Heart right ventricle (tissue), 16 donors: ENCODE results near the gene TIAM1. TPM values are rescaled to one million over a fixed set of nuclear protein-coding genes. Genes with fewer than 3 reads are reported as not detected.

ENCODE experiments used
- ATAC-seq, 8 donors: fragments of 200-7000 bp; cut with Tn5 transposase; one replicate each; pipeline ENCODE4 v1.9.1; 2020; ENCODE audit warnings: mild to moderate bottlenecking in 8 of 8, moderate library complexity in 8 of 8, moderate number of reproducible peaks in 1 of 8
- DNase-seq, 2 donors: peaks; one replicate each; pipeline ENCODE4 v3.0.0-alpha.2; 2020
- H3K27ac ChIP-seq, 10 donors: fragments of 200-600 bp; sonication (generic) in 2 of 10; one replicate each; pipeline versions ENCODE4 v1.5.0 to v1.8.0; 2020 to 2022; ENCODE audit warnings: mild to moderate bottlenecking in 3 of 10
- H3K27me3 ChIP-seq, 7 donors: fragments of 200-600 bp; one replicate each; pipeline ENCODE4 v1.8.0; 2021 to 2022; ENCODE audit warnings: mild to moderate bottlenecking in 2 of 7
- H3K36me3 ChIP-seq, 9 donors: fragments of 200-600 bp; sonication (generic) in 1 of 9; one replicate each; pipeline versions ENCODE4 v1.5.0 to v1.8.0; 2020 to 2022; ENCODE audit warnings: mild to moderate bottlenecking in 2 of 9
- H3K4me1 ChIP-seq, 9 donors: fragments of 200-600 bp; sonication (generic) in 1 of 9; one replicate each; pipeline versions ENCODE4 v1.5.0 to v1.8.0; 2020 to 2022; ENCODE audit warnings: mild to moderate bottlenecking in 4 of 9
- H3K4me3 ChIP-seq, 10 donors: fragments of 200-600 bp; sonication (generic) in 2 of 10; one replicate each; pipeline versions ENCODE4 v1.5.0 to v1.8.0; 2020 to 2022; ENCODE audit warnings: mild to moderate bottlenecking in 7 of 10, moderate library complexity in 2 of 10
- H3K9me3 ChIP-seq, 11 donors: fragments of 200-600 bp in 10 of 11; sonication (generic) in 2 of 11; one replicate each; pipeline versions ENCODE4 v1.5.0 to v1.8.0; 2013 to 2022; ENCODE audit warnings: mild to moderate bottlenecking in 2 of 11, control low read depth in 1 of 11, moderate library complexity in 1 of 11
- WGBS, 2 donors: extraction: QIAGEN DNeasy Blood & Tissue Kit; methylation state at CpG; one replicate each; pipeline ENCODE4 v1.1.7; 2013; ENCODE audit warnings: inconsistent platforms in 1 of 2; 5-methylcytosine and 5-hydroxymethylcytosine counted together
- intact Hi-C, 10 donors: fragments of 100-400 bp; cut with DNase I; formaldehyde crosslinking; loops; one replicate each; pipeline versions ENCODE4 v1.11.1 to v1.14.2; 2022
- polyA plus RNA-seq, 2 donors: library from polyadenylated mRNA; stranded (reverse); fragments of 200-250 nt; gene quantifications; one replicate each; pipeline ENCODE4 v1.2.3, GENCODE V29; 2013
- total RNA-seq, 10 donors: library from RNA; stranded (reverse); fragmentation: NEBNext Ultra II Directional in 3 of 10; extraction: Animal tissue kit (Norgen Biotek cat#: 25700) in 3 of 10; gene quantifications; one replicate each; pipeline versions ENCODE4 v1.2.1 to v1.2.4, GENCODE V29; 2021 to 2023
- TF ChIP-seq, protein P1 (sequence below), 9 donors: fragments of 200-600 bp; sonication (generic) in 2 of 9; IDR thresholded peaks; one replicate each; pipeline versions ENCODE4 v1.5.0 to v1.8.0; 2021 to 2022; ENCODE audit warnings: antibody characterized with exemption in 9 of 9, mild to moderate bottlenecking in 5 of 9, moderate library complexity in 1 of 9
- donor health status: Arrhythmogenic right ventricular cardiomyopathy.
- donor health status: ischemic (EF 13 %, LVEDD 7.1; RV severe dilation, severe dysfunction).
- donor health status: healthy with polysubstance abuse.
- donor health status: DM: no; HTN: yes; CAD: no.
- donor health status: DM: no; HTN: no; CAD: no.
- donor health status: ischemic (EF 25% LVEDD 6.9; RV normal size, moderate dysfunction).
- donor health status: ischemic (EF 25% LVEDD 5.7; RV mildly dilated, moderate dysfunction).
- donor health status: healthy.
- donor health status: DM: yes; HTN: yes; CAD: no.
- donor health status: Ischemic cardiomyopathy.
- donor health status: ischemic (EF 35%, LVEDD 5.7; RV mildly dilated, moderate dysfunction).
- donor health status: nonischemic (EF 11% LVEDD 7.7; RV severe dilation, severe dysfunction).
- donor health status: DM: yes; HTN: yes; CAD: no.
- donor health status: PGD.
- donor health status: ischemic (EF 29% LVEDD 5.4; RV normal size, mild dysfunction).
- donor health status: nonischemic (EF 23%, LVEDD 6.1; RV moderate dilation, normal function).

The TIAM1 gene
- total and polyA plus RNA-seq, 12 donors, result 0.97 to 4.5 (median 2.0) TPM

DNA sequence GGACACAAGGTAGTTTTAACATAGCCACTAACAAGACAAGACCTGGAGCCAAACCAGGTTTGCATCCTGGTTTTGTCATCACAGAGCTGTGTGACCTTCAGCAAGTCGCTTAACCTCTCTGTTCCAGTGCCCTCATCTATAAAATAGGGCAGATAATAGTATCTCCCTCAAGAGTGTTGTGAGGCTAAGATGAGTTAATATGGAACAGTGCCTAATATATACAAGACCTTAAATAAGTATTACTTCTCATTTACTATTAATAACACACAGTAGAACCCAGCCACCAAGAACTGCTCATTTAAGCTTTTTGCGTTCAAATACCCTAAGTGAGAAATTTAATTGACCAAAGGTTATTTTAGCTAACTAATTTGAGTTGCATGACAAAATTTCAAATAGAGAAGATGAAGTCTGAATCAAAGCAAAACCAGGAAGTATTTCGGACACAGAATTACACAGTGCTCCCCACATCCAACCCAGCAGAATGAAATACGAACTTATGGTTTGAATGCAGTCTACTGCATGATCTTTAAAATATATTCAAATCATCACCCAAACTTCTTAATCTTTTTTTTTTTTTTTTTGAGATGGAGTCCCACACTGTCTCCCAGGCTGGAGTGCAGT lies 181.9 kb downstream of the TIAM1 start:
- peaks cover 0 to 6% (median 3%) of the 10 kb centered on the region in 11 donors for H3K9me3 ChIP-seq

DNA sequence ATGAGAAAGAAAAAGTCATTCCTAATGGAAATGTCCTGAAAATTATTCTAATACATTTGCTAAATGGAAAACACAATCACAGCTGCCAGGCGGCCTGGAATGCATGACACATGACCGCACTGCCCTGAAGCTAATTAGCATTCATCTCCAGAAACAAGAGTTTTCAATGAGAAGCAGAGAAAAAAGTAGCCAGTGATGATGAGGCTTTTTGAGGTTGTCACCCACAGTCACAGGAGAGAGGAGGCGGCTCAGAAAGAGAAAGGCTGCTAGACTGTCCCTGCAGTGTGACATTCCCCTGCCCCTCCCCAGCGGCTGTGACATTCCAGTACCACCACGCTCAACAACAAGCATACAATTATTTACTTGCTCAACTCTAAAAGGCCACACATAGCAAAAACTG lies 182.9 kb downstream of the TIAM1 start:
- WGBS, 2 donors, result 47 to 58% methylated on average over 5 of the region's 5 CpGs
- Histone ChIP-seq H3K27ac (no peak overlapping the region), H3K4me1 (peaks cover 0 to 20% (median 0%) of the 10 kb centered on the region in 9 donors), H3K9me3 (peaks cover 0 to 16% (median 10%) of the 10 kb centered on the region in 11 donors), H3K36me3 (no peaks in the 10 kb centered on the region), H3K27me3 (peaks cover 0 to 24% (median 7%) of the 10 kb centered on the region in 7 donors), H3K4me3 (no peak overlapping the region)
- DNase-seq (no peak), ATAC-seq (peak in 2 of 8 donors; percentile 22 to 49)
- TF ChIP-seq, protein P1, sequence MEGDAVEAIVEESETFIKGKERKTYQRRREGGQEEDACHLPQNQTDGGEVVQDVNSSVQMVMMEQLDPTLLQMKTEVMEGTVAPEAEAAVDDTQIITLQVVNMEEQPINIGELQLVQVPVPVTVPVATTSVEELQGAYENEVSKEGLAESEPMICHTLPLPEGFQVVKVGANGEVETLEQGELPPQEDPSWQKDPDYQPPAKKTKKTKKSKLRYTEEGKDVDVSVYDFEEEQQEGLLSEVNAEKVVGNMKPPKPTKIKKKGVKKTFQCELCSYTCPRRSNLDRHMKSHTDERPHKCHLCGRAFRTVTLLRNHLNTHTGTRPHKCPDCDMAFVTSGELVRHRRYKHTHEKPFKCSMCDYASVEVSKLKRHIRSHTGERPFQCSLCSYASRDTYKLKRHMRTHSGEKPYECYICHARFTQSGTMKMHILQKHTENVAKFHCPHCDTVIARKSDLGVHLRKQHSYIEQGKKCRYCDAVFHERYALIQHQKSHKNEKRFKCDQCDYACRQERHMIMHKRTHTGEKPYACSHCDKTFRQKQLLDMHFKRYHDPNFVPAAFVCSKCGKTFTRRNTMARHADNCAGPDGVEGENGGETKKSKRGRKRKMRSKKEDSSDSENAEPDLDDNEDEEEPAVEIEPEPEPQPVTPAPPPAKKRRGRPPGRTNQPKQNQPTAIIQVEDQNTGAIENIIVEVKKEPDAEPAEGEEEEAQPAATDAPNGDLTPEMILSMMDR (IDR thresholded peaks at IDR 0.05), result no peak
- intact Hi-C loops, result no loop called here

More for the DNA sequence above, 181.9 kb downstream of the TIAM1 start:
- TF ChIP-seq, protein P1 (IDR thresholded peaks at IDR 0.05), result no peak
- peaks cover 0 to 24% (median 7%) of the 10 kb centered on the region in 7 donors for H3K27me3 ChIP-seq
- 82 to 94% methylated on average over 4 of the region's 4 CpGs for WGBS, 2 donors
- peaks cover 0 to 20% (median 0%) of the 10 kb centered on the region in 9 donors for H3K4me1 ChIP-seq
- H3K36me3 ChIP-seq, result no peaks in the 10 kb centered on the region
- H3K4me3 ChIP-seq, result no peak overlapping the region
- intact Hi-C loops, result no loop called here
- H3K27ac ChIP-seq, result no peak overlapping the region
- ATAC-seq (no peak), DNase-seq (no peak)

DNA sequence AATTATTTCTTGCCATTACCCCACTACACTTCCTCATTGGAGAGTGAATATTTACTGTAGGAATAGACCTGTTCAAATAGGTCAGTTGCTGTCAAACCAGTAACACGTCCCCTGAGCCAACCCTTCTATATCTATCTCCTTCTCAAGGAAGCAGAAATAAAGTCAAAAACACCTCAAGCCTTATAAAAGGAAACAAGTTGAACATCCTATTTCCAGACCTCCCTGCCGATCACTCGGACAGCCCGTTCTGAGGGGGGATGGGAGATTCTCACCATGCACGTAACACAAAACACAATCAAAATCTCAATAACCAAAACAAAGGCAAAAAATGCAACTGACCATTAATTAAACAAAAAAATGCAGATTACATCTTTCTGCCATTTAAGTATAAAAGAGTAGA lies 184.3 kb downstream of the TIAM1 start:
- TF ChIP-seq, protein P1 (IDR thresholded peaks at IDR 0.05), result no peak
- H3K4me1 ChIP-seq, result peaks cover 0 to 20% (median 0%) of the 10 kb centered on the region in 9 donors
- intact Hi-C loops, result no loop called here
- no peak for ATAC-seq
- peaks cover 0 to 24% (median 7%) of the 10 kb centered on the region in 7 donors for H3K27me3 ChIP-seq
- no peak overlapping the region for H3K27ac ChIP-seq
- 64 to 66% methylated on average over 5 of the region's 5 CpGs for WGBS, 2 donors
- peaks cover 0 to 27% (median 16%) of the 10 kb centered on the region in 11 donors for H3K9me3 ChIP-seq
- no peak overlapping the region for H3K4me3 ChIP-seq
- DNase-seq, result no peak
- no peaks in the 10 kb centered on the region for H3K36me3 ChIP-seq

DNA sequence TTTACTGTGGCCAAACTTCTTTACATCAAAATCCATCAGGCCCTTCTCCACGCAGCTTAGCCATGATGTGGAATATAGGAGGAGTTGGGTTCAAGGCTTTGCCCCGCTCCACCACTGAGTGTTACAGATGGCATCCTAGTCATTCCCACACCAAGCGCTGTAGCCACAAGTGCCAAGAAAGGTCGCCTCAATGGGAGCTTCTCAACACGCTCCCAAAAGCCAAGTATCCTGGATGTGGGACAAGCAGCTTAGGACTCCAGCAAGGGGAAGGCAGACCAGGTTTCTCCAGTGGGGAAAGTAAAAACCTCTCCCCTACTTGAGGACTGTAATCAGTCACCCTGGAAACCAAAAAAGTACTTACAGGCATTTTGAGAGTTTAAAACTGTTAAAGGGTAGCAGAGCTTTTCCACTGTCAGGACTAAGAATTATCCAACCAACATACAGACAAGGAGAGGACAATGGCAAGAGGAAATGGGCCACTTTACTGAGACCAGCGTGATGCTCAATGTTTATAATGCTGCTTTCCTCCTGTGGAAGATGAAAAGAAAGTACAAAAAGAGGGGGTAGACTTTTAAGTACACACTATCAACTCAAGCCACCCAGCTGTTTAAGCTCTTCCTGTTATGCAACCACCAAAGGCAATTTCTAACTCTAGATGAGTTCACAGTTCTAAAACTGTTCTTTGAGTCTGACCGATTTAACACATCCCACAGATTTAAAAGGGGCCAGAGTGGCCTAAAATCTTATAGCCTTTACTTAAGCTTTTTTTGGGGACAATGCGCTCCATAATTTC lies 185.1 kb downstream of the TIAM1 start:
- Histone ChIP-seq H3K4me1 (peaks cover 0 to 20% (median 0%) of the 10 kb centered on the region in 9 donors), H3K9me3 (peaks cover 0 to 27% (median 16%) of the 10 kb centered on the region in 11 donors), H3K27me3 (peaks cover 0 to 24% (median 7%) of the 10 kb centered on the region in 7 donors), H3K27ac (peak overlapping the region in 2 of 10 donors; percentile 10 to 15), H3K36me3 (no peaks in the 10 kb centered on the region), H3K4me3 (no peak overlapping the region)
- no peak for DNase-seq
- TF ChIP-seq, protein P1 (IDR thresholded peaks at IDR 0.05), result no peak
- WGBS, 2 donors, result 79 to 83% methylated on average over 8 of the region's 8 CpGs
- peak in 5 of 8 donors; percentile 39 to 63 (median 59) for ATAC-seq
- intact Hi-C loops, result no loop called here
